Measurements from ENCODE around the gene KCNK3. TPM values are rescaled to one million over a fixed set of nuclear protein-coding genes. Genes with fewer than 3 reads are reported as not detected.

The KCNK3 gene
- total RNA-seq, 3 donors from 2014 or later (not counting 1 experiment from before 2014, with no cell fraction given), result not detected

- intact Hi-C loops (cut with micrococcal nuclease), result no loop called here
- H3K27ac Mint-ChIP-seq, result no peak overlapping the region
- peaks cover 0 to 5% of the 10 kb centered on the region in 2 donors for H3K4me1 Mint-ChIP-seq
- Histone ChIP-seq H3K9me3 (ENCODE audit: control insufficient read depth, insufficient read depth, low read length) (no peaks in the 10 kb centered on the region), H3K36me3 (ENCODE audit: control insufficient read depth, insufficient read depth, low read length) (no peaks in the 10 kb centered on the region), H3K27me3 (ENCODE audit: control insufficient read depth, insufficient read depth, low read length) (no peaks in the 10 kb centered on the region), H3K4me1 (ENCODE audit: control insufficient read depth, insufficient read depth, low read length) (no peaks in the 10 kb centered on the region), H3K27ac (ENCODE audit: low read length) (no peak overlapping the region), H3K4me3 (ENCODE audit: low read length) (no peak overlapping the region)
- WGBS (ENCODE audit: insufficient coverage), result 88% methylated on average over 13 of the region's 13 CpGs
- no peak for DNase-seq
- H3K9me3 Mint-ChIP-seq, result no peaks in the 10 kb centered on the region
- TF ChIP-seq CTCF (IDR thresholded peaks at IDR 0.05), result no peak
- peaks cover 4 to 7% of the 10 kb centered on the region in 2 donors for H3K27me3 Mint-ChIP-seq (ENCODE audit: low read depth in 2 of 2)
- ATAC-seq, result no peak
- H3K36me3 Mint-ChIP-seq, result no peaks in the 10 kb centered on the region
- no peak overlapping the region for H3K4me3 Mint-ChIP-seq
These were observed 23.2 kb downstream of the KCNK3 start for GRCh38 chr2:26715528-26716270.

GRCh38 chr2:26716340-26716739 lies 23.8 kb downstream of the KCNK3 start:
- H3K4me1 Mint-ChIP-seq, result peaks cover 0 to 5% of the 10 kb centered on the region in 2 donors
- no peak overlapping the region for H3K27ac ChIP-seq (ENCODE audit: low read length)
- no peak overlapping the region for H3K27ac Mint-ChIP-seq
- 86% methylated on average over 2 of the region's 3 CpGs for WGBS (ENCODE audit: insufficient coverage)
- H3K4me1 ChIP-seq (ENCODE audit: control insufficient read depth, insufficient read depth, low read length), result no peaks in the 10 kb centered on the region
- no peaks in the 10 kb centered on the region for H3K9me3 ChIP-seq (ENCODE audit: control insufficient read depth, insufficient read depth, low read length)
- no peak for TF ChIP-seq CTCF (IDR thresholded peaks at IDR 0.05)
- H3K36me3 Mint-ChIP-seq, result no peaks in the 10 kb centered on the region
- no peaks in the 10 kb centered on the region for H3K36me3 ChIP-seq (ENCODE audit: control insufficient read depth, insufficient read depth, low read length)
- H3K27me3 ChIP-seq (ENCODE audit: control insufficient read depth, insufficient read depth, low read length), result no peaks in the 10 kb centered on the region
- no peak overlapping the region for H3K4me3 ChIP-seq (ENCODE audit: low read length)
- H3K4me3 Mint-ChIP-seq, result no peak overlapping the region
- intact Hi-C loops (cut with micrococcal nuclease), result no loop called here
- ATAC-seq (no peak), DNase-seq (no peak)
- peaks cover 4 to 7% of the 10 kb centered on the region in 2 donors for H3K27me3 Mint-ChIP-seq (ENCODE audit: low read depth in 2 of 2)
- no peaks in the 10 kb centered on the region for H3K9me3 Mint-ChIP-seq

- 85% methylated on average over 2 of the region's 2 CpGs for WGBS (ENCODE audit: insufficient coverage)
- Mint-ChIP-seq H3K4me1 (peaks cover 0 to 5% of the 10 kb centered on the region in 2 donors), H3K9me3 (no peaks in the 10 kb centered on the region), H3K4me3 (no peak overlapping the region), H3K27me3 (ENCODE audit: low read depth in 2 of 2) (peaks cover 4 to 7% of the 10 kb centered on the region in 2 donors), H3K27ac (no peak overlapping the region), H3K36me3 (no peaks in the 10 kb centered on the region)
- intact Hi-C loops (cut with micrococcal nuclease), result no loop called here
- DNase-seq (no peak), ATAC-seq (no peak)
- Histone ChIP-seq H3K27me3 (ENCODE audit: control insufficient read depth, insufficient read depth, low read length) (no peaks in the 10 kb centered on the region), H3K27ac (ENCODE audit: low read length) (no peak overlapping the region), H3K4me3 (ENCODE audit: low read length) (no peak overlapping the region), H3K4me1 (ENCODE audit: control insufficient read depth, insufficient read depth, low read length) (no peaks in the 10 kb centered on the region), H3K36me3 (ENCODE audit: control insufficient read depth, insufficient read depth, low read length) (no peaks in the 10 kb centered on the region), H3K9me3 (ENCODE audit: control insufficient read depth, insufficient read depth, low read length) (no peaks in the 10 kb centered on the region)
- no peak for TF ChIP-seq CTCF (IDR thresholded peaks at IDR 0.05)
These were observed 24.2 kb downstream of the KCNK3 start for GRCh38 chr2:26716769-26717168.

GRCh38 chr2:26717362-26717761 lies 24.8 kb downstream of the KCNK3 start:
- no peak overlapping the region for H3K4me3 Mint-ChIP-seq
- H3K9me3 Mint-ChIP-seq, result no peaks in the 10 kb centered on the region
- no peak for TF ChIP-seq CTCF (IDR thresholded peaks at IDR 0.05)
- Histone ChIP-seq H3K27me3 (ENCODE audit: control insufficient read depth, insufficient read depth, low read length) (no peaks in the 10 kb centered on the region), H3K27ac (ENCODE audit: low read length) (no peak overlapping the region), H3K36me3 (ENCODE audit: control insufficient read depth, insufficient read depth, low read length) (no peaks in the 10 kb centered on the region), H3K4me1 (ENCODE audit: control insufficient read depth, insufficient read depth, low read length) (no peaks in the 10 kb centered on the region), H3K4me3 (ENCODE audit: low read length) (no peak overlapping the region), H3K9me3 (ENCODE audit: control insufficient read depth, insufficient read depth, low read length) (no peaks in the 10 kb centered on the region)
- peaks cover 1 to 4% of the 10 kb centered on the region in 2 donors for H3K27me3 Mint-ChIP-seq (ENCODE audit: low read depth in 2 of 2)
- no peak for ATAC-seq
- DNase-seq, result no peak
- H3K27ac Mint-ChIP-seq, result no peak overlapping the region
- H3K4me1 Mint-ChIP-seq, result peaks cover 0 to 5% of the 10 kb centered on the region in 2 donors
- intact Hi-C loops (cut with micrococcal nuclease), result no loop called here
- no peaks in the 10 kb centered on the region for H3K36me3 Mint-ChIP-seq
- WGBS (ENCODE audit: insufficient coverage), result 87% methylated on average over 5 of the region's 5 CpGs
